ENCODE results near the gene ADARB2. TPM values are rescaled to one million over a fixed set of nuclear protein-coding genes. Genes with fewer than 3 reads are reported as not detected.

The ADARB2 gene
- total RNA-seq, 2 donors from 2014 or later = 0.27 TPM; not detected in 1

- DNase-seq (no peak), ATAC-seq (no peak)
- intact Hi-C loops (cut with DNase I) = no loop called here
These were observed 1.6 kb upstream of the ADARB2 start for GRCh38 chr10:1738950-1739349.

- DNase-seq (no peak), ATAC-seq (no peak)
- intact Hi-C loops (cut with DNase I) = no loop called here
These were observed 428 bp downstream of the ADARB2 start for GRCh38 chr10:1736972-1737221.

- ATAC-seq = no peak
- intact Hi-C loops (cut with DNase I) = no loop called here
- no peak for DNase-seq
These were observed 967 bp downstream of the ADARB2 start for GRCh38 chr10:1736144-1736971.

GRCh38 chr10:1735562-1735961 is 1.8 kb downstream of the ADARB2 start:
- ATAC-seq (no peak), DNase-seq (no peak)
- intact Hi-C loops (cut with DNase I) = no loop called here

GRCh38 chr10:1734288-1734687 is 3.0 kb downstream of the ADARB2 start:
- intact Hi-C loops (cut with DNase I) = no loop called here
- ATAC-seq = no peak
- DNase-seq = no peak

- DNase-seq (no peak), ATAC-seq (no peak)
- intact Hi-C loops (cut with DNase I) = no loop called here
These were observed 3.6 kb downstream of the ADARB2 start for GRCh38 chr10:1733720-1734119.

- DNase-seq (no peak), ATAC-seq (no peak)
- intact Hi-C loops (cut with DNase I) = no loop called here
These were observed 4.7 kb downstream of the ADARB2 start for GRCh38 chr10:1732564-1732996.

- DNase-seq (no peak), ATAC-seq (no peak)
- intact Hi-C loops (cut with DNase I) = no loop called here
These were observed 5.7 kb downstream of the ADARB2 start for GRCh38 chr10:1731592-1731991.

- ATAC-seq (no peak), DNase-seq (no peak)
- intact Hi-C loops (cut with DNase I) = no loop called here
These were observed 7.6 kb downstream of the ADARB2 start for GRCh38 chr10:1729751-1730150.

- intact Hi-C loops (cut with DNase I) = no loop called here
- DNase-seq (no peak), ATAC-seq (no peak)
These were observed 10.5 kb downstream of the ADARB2 start for GRCh38 chr10:1726861-1727260.

- intact Hi-C loops (cut with DNase I) = no loop called here
- DNase-seq (no peak), ATAC-seq (no peak)
These were observed 12.3 kb downstream of the ADARB2 start for GRCh38 chr10:1724921-1725488.

GRCh38 chr10:1716839-1717238 is 20.5 kb downstream of the ADARB2 start:
- ATAC-seq = no peak
- no peak for DNase-seq
- intact Hi-C loops (cut with DNase I) = no loop called here

- DNase-seq (no peak), ATAC-seq (no peak)
- intact Hi-C loops (cut with DNase I) = no loop called here
These were observed 21.5 kb downstream of the ADARB2 start for GRCh38 chr10:1715821-1716220.

- intact Hi-C loops (cut with DNase I) = no loop called here
- DNase-seq = no peak
These were observed 24.2 kb downstream of the ADARB2 start for GRCh38 chr10:1712944-1713671.

GRCh38 chr10:1712314-1712713 is 25.0 kb downstream of the ADARB2 start:
- intact Hi-C loops (cut with DNase I) = no loop called here
- DNase-seq (no peak), ATAC-seq (no peak)

More at GRCh38 chr10:1712944-1713671, 24.2 kb downstream of the ADARB2 start:
- no peak for ATAC-seq

GRCh38 chr10:1709161-1709560 is 28.2 kb downstream of the ADARB2 start:
- intact Hi-C loops (cut with DNase I) = no loop called here
- ATAC-seq = no peak
- DNase-seq = no peak

- intact Hi-C loops (cut with DNase I) = no loop called here
- no peak for DNase-seq
- no peak for ATAC-seq
These were observed 28.6 kb downstream of the ADARB2 start for GRCh38 chr10:1708746-1709145.

GRCh38 chr10:1706711-1707110 is 30.6 kb downstream of the ADARB2 start:
- intact Hi-C loops (cut with DNase I) = no loop called here
- no peak for ATAC-seq
- no peak for DNase-seq

GRCh38 chr10:1706256-1706655 is 31.1 kb downstream of the ADARB2 start:
- intact Hi-C loops (cut with DNase I) = no loop called here
- ATAC-seq (no peak), DNase-seq (no peak)

- intact Hi-C loops (cut with DNase I) = no loop called here
- DNase-seq (no peak), ATAC-seq (no peak)
These were observed 39.1 kb downstream of the ADARB2 start for GRCh38 chr10:1698185-1698584.

GRCh38 chr10:1696106-1696505 is 41.2 kb downstream of the ADARB2 start:
- ATAC-seq = no peak
- DNase-seq = no peak
- intact Hi-C loops (cut with DNase I) = no loop called here

All from left cardiac atrium (tissue), 4 donors.